ENCODE data around the gene OGA.

The OGA gene

GRCh38 chr10:101839416-101840063, 21.3 kb upstream of the OGA start (continued):
- no peak for TF ChIP-seq ZBTB10 (tag by site-specific recombination; IDR thresholded peaks at IDR 0.05)
- no peak for TF ChIP-seq ZNF146 (tag by site-specific recombination; IDR thresholded peaks at IDR 0.05)
- TF ChIP-seq ZBTB8A (tag by site-specific recombination; IDR thresholded peaks at IDR 0.05), result no peak
- TF ChIP-seq ZBTB48 (tag by site-specific recombination; IDR thresholded peaks at IDR 0.05), result peak; percentile 20; the same call in 1 of the 2 replicates
- no peak for TF ChIP-seq ZNF707 (tag by site-specific recombination; IDR thresholded peaks at IDR 0.05)
- TF ChIP-seq ZNF280D (tag by site-specific recombination; IDR thresholded peaks at IDR 0.05), result no peak
- no peak for TF ChIP-seq ZNF768 (tag by site-specific recombination; IDR thresholded peaks at IDR 0.05)
- TF ChIP-seq ZEB2 (tag by site-specific recombination; IDR thresholded peaks at IDR 0.05), result peak; percentile 52; the same call in 1 of the 2 replicates
- TF ChIP-seq GLI4 (tag by site-specific recombination; IDR thresholded peaks at IDR 0.05), result no peak
- peak; percentile 85 for TF ChIP-seq EGR2 (tag by site-specific recombination; IDR thresholded peaks at IDR 0.05; ENCODE audit: low read depth)
- TF ChIP-seq ZNF404 (tag by site-specific recombination; IDR thresholded peaks at IDR 0.05), result no peak
- TF ChIP-seq FEZF1 (tag by site-specific recombination; IDR thresholded peaks at IDR 0.05), result no peak
- no peak for TF ChIP-seq ZNF670 (tag by site-specific recombination; IDR thresholded peaks at IDR 0.05; ENCODE audit: low read depth)
- TF ChIP-seq KLF9 (tag by site-specific recombination; IDR thresholded peaks at IDR 0.05; ENCODE audit: low read depth), result peak; percentile 18; the same call in 1 of the 2 replicates
- no peak for TF ChIP-seq ZNF423 (tag by site-specific recombination; IDR thresholded peaks at IDR 0.05)
- no peak for TF ChIP-seq REPIN1 (tag by site-specific recombination; IDR thresholded peaks at IDR 0.05; ENCODE audit: low read depth)
- TF ChIP-seq, protein P1, sequence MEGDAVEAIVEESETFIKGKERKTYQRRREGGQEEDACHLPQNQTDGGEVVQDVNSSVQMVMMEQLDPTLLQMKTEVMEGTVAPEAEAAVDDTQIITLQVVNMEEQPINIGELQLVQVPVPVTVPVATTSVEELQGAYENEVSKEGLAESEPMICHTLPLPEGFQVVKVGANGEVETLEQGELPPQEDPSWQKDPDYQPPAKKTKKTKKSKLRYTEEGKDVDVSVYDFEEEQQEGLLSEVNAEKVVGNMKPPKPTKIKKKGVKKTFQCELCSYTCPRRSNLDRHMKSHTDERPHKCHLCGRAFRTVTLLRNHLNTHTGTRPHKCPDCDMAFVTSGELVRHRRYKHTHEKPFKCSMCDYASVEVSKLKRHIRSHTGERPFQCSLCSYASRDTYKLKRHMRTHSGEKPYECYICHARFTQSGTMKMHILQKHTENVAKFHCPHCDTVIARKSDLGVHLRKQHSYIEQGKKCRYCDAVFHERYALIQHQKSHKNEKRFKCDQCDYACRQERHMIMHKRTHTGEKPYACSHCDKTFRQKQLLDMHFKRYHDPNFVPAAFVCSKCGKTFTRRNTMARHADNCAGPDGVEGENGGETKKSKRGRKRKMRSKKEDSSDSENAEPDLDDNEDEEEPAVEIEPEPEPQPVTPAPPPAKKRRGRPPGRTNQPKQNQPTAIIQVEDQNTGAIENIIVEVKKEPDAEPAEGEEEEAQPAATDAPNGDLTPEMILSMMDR (tag by site-specific recombination; IDR thresholded peaks at IDR 0.05), result no peak
- TF ChIP-seq ZFP37 (tag by site-specific recombination; IDR thresholded peaks at IDR 0.05), result no peak
- TF ChIP-seq ZNF433 (tag by site-specific recombination; IDR thresholded peaks at IDR 0.05; ENCODE audit: low read depth), result no peak
- TF ChIP-seq, protein P2, sequence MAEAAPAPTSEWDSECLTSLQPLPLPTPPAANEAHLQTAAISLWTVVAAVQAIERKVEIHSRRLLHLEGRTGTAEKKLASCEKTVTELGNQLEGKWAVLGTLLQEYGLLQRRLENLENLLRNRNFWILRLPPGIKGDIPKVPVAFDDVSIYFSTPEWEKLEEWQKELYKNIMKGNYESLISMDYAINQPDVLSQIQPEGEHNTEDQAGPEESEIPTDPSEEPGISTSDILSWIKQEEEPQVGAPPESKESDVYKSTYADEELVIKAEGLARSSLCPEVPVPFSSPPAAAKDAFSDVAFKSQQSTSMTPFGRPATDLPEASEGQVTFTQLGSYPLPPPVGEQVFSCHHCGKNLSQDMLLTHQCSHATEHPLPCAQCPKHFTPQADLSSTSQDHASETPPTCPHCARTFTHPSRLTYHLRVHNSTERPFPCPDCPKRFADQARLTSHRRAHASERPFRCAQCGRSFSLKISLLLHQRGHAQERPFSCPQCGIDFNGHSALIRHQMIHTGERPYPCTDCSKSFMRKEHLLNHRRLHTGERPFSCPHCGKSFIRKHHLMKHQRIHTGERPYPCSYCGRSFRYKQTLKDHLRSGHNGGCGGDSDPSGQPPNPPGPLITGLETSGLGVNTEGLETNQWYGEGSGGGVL (tag by site-specific recombination; IDR thresholded peaks at IDR 0.05), result peak; percentile 63; the same call in 1 of the 2 replicates
- TF ChIP-seq ZNF37A (tag by site-specific recombination; IDR thresholded peaks at IDR 0.05), result no peak
- no peak for TF ChIP-seq ZNF266 (tag by site-specific recombination; IDR thresholded peaks at IDR 0.05; ENCODE audit: low read depth)
- TF ChIP-seq ZFHX2 (tag by site-specific recombination; conservative IDR thresholded peaks at IDR 0.05), result peak; percentile 93
- TF ChIP-seq ZNF366 (tag by site-specific recombination; conservative IDR thresholded peaks at IDR 0.05), result peak; percentile 68; the same call in 1 of the 2 replicates
- TF ChIP-seq ZNF777 (tag by site-specific recombination; IDR thresholded peaks at IDR 0.05; ENCODE audit: borderline replicate concordance), result no peak
- TF ChIP-seq ZBTB17 (tag by site-specific recombination; IDR thresholded peaks at IDR 0.05), result peak; percentile 49
- no peak for TF ChIP-seq ZNF626 (tag by site-specific recombination; IDR thresholded peaks at IDR 0.05)
- TF ChIP-seq GLIS1 (tag by site-specific recombination; IDR thresholded peaks at IDR 0.05), result peak; percentile 62
- TF ChIP-seq GLIS2 (tag by site-specific recombination; IDR thresholded peaks at IDR 0.05), result peak; percentile 58; the same call in 1 of the 2 replicates
- no peak for TF ChIP-seq KLF8 (tag by site-specific recombination; IDR thresholded peaks at IDR 0.05)
- TF ChIP-seq SCRT2 (tag by site-specific recombination; IDR thresholded peaks at IDR 0.05), result no peak
- TF ChIP-seq ZBTB20 (tag by site-specific recombination; IDR thresholded peaks at IDR 0.05), result no peak; the same call in 1 of the 2 replicates
- TF ChIP-seq ZNF19 (tag by site-specific recombination; IDR thresholded peaks at IDR 0.05; ENCODE audit: low read depth), result no peak
- no peak for TF ChIP-seq TRIM28 (IDR thresholded peaks at IDR 0.05; ENCODE audit: borderline replicate concordance, low read length)
